Gastrocnemius medialis (tissue), 4 donors: ENCODE data around the gene CCL19. TPM values are rescaled to one million over a fixed set of nuclear protein-coding genes. Genes with fewer than 3 reads are reported as not detected.

ENCODE experiments used
- ATAC-seq, 2 donors: fragments of 150-250 bp; one replicate each; pipeline ENCODE4 v1.9.1; 2016
- DNase-seq, 2 donors: peaks; one replicate each; pipeline ENCODE4 v3.0.0-alpha.2; 2019
- H3K27ac ChIP-seq, 4 donors: fragments of 200-600 bp; sonication (generic); 1 replicate in 1 of 4; 2 replicates in 3 of 4; pipeline ENCODE4 v1.5.1; 2016 to 2018; ENCODE audit warnings: mild to moderate bottlenecking in 2 of 4, moderate library complexity in 1 of 4
- H3K27me3 ChIP-seq, 3 donors: fragments of 200-600 bp; sonication (generic) in 2 of 3; 1 replicate in 1 of 3; 2 replicates in 2 of 3; pipeline versions ENCODE4 v1.5.1 to v1.6.0; 2016 to 2019; ENCODE audit warnings: mild to moderate bottlenecking in 1 of 3, moderate library complexity in 1 of 3
- H3K36me3 ChIP-seq, 2 donors: fragments of 200-600 bp; sonication (generic) in 1 of 2; one replicate each; pipeline ENCODE4 v1.5.1; 2017 to 2018
- H3K4me1 ChIP-seq, 2 donors: fragments of 200-600 bp; sonication (generic) in 1 of 2; one replicate each; pipeline ENCODE4 v1.5.1; 2016 to 2017; ENCODE audit warnings: mild to moderate bottlenecking in 2 of 2
- H3K4me3 ChIP-seq, 4 donors: fragments of 200-600 bp; sonication (generic) in 3 of 4; 1 replicate in 1 of 4; 2 replicates in 3 of 4; pipeline ENCODE4 v1.5.1; 2016 to 2019; ENCODE audit warnings: mild to moderate bottlenecking in 2 of 4
- H3K9me3 ChIP-seq, 3 donors: fragments of 200-600 bp; sonication (generic) in 2 of 3; 1 replicate in 1 of 3; 2 replicates in 2 of 3; pipeline ENCODE4 v1.5.1; 2016 to 2019
- CTCF ChIP-seq, 5 experiments: fragments of 450-650 bp in 3 of 5; fragments of 200-600 bp in 2 of 5; sonication (generic) in 2 of 5; IDR thresholded peaks in 4 of 5; conservative IDR thresholded peaks in 1 of 5; 1 replicate in 4 of 5; 2 replicates in 1 of 5; pipeline ENCODE4 v1.5.1; 2016 to 2019; ENCODE audit warnings: antibody characterized with exemption in 5 of 5, mild to moderate bottlenecking in 3 of 5, moderate library complexity in 3 of 5
- POLR2A ChIP-seq, 2 donors: fragments of 450-650 bp; IDR thresholded peaks; one replicate each; pipeline ENCODE4 v1.6.1; 2017; ENCODE audit warnings: antibody characterized with exemption in 2 of 2, mild to moderate bottlenecking in 2 of 2, moderate library complexity in 2 of 2
- in situ Hi-C, 4 donors: fragments of 200-750 bp; cut with MboI; loops; one replicate each; pipeline versions ENCODE4 v1.15.0 to v1.8.0; 2017; ENCODE audit warnings: low sequenced_read_pairs in 4 of 4
- intact Hi-C: fragments of 100-400 bp; cut with DNase I; formaldehyde crosslinking; loops from one replicate; pipeline ENCODE4 v1.15.1; 2023; ENCODE audit warnings: low total_unique reads
- total RNA-seq, 4 donors: library from RNA; depleted of rRNA; stranded (reverse); fragments of >200 nt; gene quantifications; one replicate each; pipeline versions ENCODE4 v1.1.0 to v1.2.3, GENCODE V29; 2016

Gene CCL19
- total RNA-seq, 4 donors from 2014 or later = not detected

GRCh38 chr9:34709196-34709978, 18.3 kb upstream of the CCL19 start:
- DNase-seq (no peak), ATAC-seq (no peak)
- Histone ChIP-seq H3K27ac (no peak overlapping the region), H3K4me3 (no peak overlapping the region), H3K36me3 (no peaks in the 10 kb centered on the region), H3K4me1 (peaks cover 6 to 7% of the 10 kb centered on the region in 2 donors), H3K9me3 (no peaks in the 10 kb centered on the region), H3K27me3 (no peaks in the 10 kb centered on the region)
- TF ChIP-seq POLR2A (IDR thresholded peaks at IDR 0.05) = no peak
- TF ChIP-seq CTCF (IDR thresholded peaks at IDR 0.05 in 4 of 5, conservative IDR thresholded peaks at IDR 0.05 in 1 of 5) = no peak
- in situ Hi-C loops (loop anchor here in 1 of 4 donors (10.0 kb wide), 1 partner anchor 65 kb away; the partner anchor contains the start of gene GALT), intact Hi-C loops (no loop called here)

GRCh38 chr9:34707130-34707529, 16.1 kb upstream of the CCL19 start:
- intact Hi-C loops = no loop called here
- Histone ChIP-seq H3K9me3 (no peaks in the 10 kb centered on the region), H3K27me3 (no peaks in the 10 kb centered on the region), H3K27ac (no peak overlapping the region), H3K4me3 (no peak overlapping the region), H3K4me1 (no peaks in the 10 kb centered on the region), H3K36me3 (no peaks in the 10 kb centered on the region)
- TF ChIP-seq POLR2A (IDR thresholded peaks at IDR 0.05) (no peak), CTCF (IDR thresholded peaks at IDR 0.05 in 4 of 5, conservative IDR thresholded peaks at IDR 0.05 in 1 of 5) (no peak)
- no peak for ATAC-seq
- no peak for DNase-seq
- in situ Hi-C loops = loop anchor here in 1 of 4 donors (10.0 kb wide), 1 partner anchor 62 kb away; the partner anchor contains the start of gene GALT

- TF ChIP-seq CTCF (IDR thresholded peaks at IDR 0.05 in 4 of 5, conservative IDR thresholded peaks at IDR 0.05 in 1 of 5) (peak; percentile 87 to 98 (median 89)), POLR2A (IDR thresholded peaks at IDR 0.05) (no peak)
- Histone ChIP-seq H3K4me3 (peak overlapping the region; percentile 63 to 93 (median 80)), H3K27me3 (no peaks in the 10 kb centered on the region), H3K27ac (peak overlapping the region; percentile 64 to 71 (median 69)), H3K36me3 (no peaks in the 10 kb centered on the region), H3K9me3 (no peaks in the 10 kb centered on the region), H3K4me1 (peaks cover 4 to 5% of the 10 kb centered on the region in 2 donors)
- in situ Hi-C loops (loop anchor here in 1 of 4 donors (10.0 kb wide), 1 partner anchor 57 kb away; the partner anchor contains the start of gene GALT), intact Hi-C loops (loop anchor here (1.0 kb wide), 2 partner anchors 37 to 56 kb away; partner anchors contain the start of gene GALT)
- ATAC-seq (peak; percentile 82 to 93), DNase-seq (peak; percentile 56 to 70)
Observed at GRCh38 chr9:34701769-34702736, 11.0 kb upstream of the CCL19 start.

- in situ Hi-C loops (loop anchor here in 1 of 4 donors (10.0 kb wide), 1 partner anchor 56 kb away; the partner anchor contains the start of gene GALT), intact Hi-C loops (loop anchor here (1.0 kb wide), 1 partner anchor 55 kb away; the partner anchor contains the start of gene GALT)
- Histone ChIP-seq H3K27me3 (no peaks in the 10 kb centered on the region), H3K9me3 (no peaks in the 10 kb centered on the region), H3K36me3 (no peaks in the 10 kb centered on the region), H3K4me3 (peak overlapping the region; percentile 63 to 93 (median 80)), H3K27ac (peak overlapping the region; percentile 64 to 71 (median 69)), H3K4me1 (peaks cover 4 to 5% of the 10 kb centered on the region in 2 donors)
- peak; percentile 11 to 45 for DNase-seq
- TF ChIP-seq CTCF (IDR thresholded peaks at IDR 0.05 in 4 of 5, conservative IDR thresholded peaks at IDR 0.05 in 1 of 5) (peak; percentile 68 to 92 (median 85)), POLR2A (IDR thresholded peaks at IDR 0.05) (peak in 1 of 2 donors; percentile 7)
- ATAC-seq = peak; percentile 77 to 85
Observed at GRCh38 chr9:34701023-34701768, 10.1 kb upstream of the CCL19 start.
